ENCODE data around the gene CDH18.

DNA sequence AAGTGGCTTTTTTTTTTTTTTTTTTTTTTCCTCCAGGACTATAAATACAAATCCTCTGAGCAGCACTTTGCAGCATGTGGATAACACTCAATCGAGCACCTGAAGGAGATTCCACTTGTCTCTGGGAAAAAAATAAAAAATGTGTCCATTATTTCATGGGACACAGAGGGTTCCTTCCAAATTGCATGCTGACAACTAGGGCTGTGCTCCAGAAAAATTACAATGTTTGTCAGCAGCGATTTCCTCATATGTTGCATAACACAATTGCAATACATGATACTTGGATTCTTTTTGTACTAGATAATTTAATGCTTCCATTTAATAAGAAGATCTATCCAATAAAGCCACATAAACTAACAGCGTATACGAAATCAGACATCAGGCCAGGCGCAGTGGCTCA lies 84.4 kb downstream of the CDH18 start:
- no peak for TF ChIP-seq EZH2phosphoT487 (IDR thresholded peaks at IDR 0.05; ENCODE audit: insufficient read depth, low read depth)
- TF ChIP-seq EZH2 (IDR thresholded peaks at IDR 0.05; ENCODE audit: insufficient read depth, poor library complexity, severe bottlenecking), result no peak

Data from GM23248 (cell line).